ENCODE results near the gene GID4.

DNA sequence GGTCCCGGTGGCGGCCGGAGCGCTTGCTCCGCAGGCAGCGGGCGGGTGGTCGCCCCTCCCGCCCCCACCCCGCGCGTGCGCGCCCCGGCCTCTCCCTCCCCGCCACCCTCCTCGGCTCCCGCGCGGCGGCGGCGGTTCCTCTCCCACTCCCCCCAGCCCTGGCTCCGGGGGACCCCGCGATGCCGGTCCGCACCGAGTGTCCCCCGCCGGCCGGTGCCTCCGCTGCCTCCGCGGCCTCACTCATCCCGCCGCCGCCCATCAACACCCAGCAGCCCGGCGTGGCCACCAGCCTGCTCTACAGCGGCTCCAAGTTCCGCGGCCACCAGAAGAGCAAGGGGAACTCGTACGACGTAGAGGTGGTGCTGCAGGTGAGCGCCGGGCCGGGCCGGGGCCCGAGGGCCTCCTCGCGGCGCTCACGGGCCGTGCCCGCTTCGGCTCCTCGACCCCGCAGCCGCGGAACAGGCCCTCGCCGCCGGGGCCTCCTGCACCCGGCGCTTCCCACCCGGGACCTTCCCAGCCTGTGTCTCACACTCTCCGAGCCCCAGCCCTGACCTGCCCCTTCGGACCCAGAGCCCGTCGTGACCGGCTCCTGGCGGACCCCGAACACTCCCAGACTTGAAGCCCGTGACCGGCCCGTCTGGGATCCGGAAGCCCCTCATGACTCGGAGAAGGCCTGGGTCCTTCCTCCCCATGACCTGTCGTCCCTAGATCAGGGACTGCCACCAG is 490 bp downstream of the GID4 start:
- TF ChIP-seq, protein P1, sequence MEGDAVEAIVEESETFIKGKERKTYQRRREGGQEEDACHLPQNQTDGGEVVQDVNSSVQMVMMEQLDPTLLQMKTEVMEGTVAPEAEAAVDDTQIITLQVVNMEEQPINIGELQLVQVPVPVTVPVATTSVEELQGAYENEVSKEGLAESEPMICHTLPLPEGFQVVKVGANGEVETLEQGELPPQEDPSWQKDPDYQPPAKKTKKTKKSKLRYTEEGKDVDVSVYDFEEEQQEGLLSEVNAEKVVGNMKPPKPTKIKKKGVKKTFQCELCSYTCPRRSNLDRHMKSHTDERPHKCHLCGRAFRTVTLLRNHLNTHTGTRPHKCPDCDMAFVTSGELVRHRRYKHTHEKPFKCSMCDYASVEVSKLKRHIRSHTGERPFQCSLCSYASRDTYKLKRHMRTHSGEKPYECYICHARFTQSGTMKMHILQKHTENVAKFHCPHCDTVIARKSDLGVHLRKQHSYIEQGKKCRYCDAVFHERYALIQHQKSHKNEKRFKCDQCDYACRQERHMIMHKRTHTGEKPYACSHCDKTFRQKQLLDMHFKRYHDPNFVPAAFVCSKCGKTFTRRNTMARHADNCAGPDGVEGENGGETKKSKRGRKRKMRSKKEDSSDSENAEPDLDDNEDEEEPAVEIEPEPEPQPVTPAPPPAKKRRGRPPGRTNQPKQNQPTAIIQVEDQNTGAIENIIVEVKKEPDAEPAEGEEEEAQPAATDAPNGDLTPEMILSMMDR (IDR thresholded peaks at IDR 0.05), result no peak
- TF ChIP-seq POLR2A (IDR thresholded peaks at IDR 0.05), result no peak

Data from right lobe of liver (tissue), 4 donors.